DOHH2 (cell line): ENCODE measurements around the gene RNGTT.

Experiments used
- H3F3A ChIP-seq: fragments of 200-600 bp; sonication (generic), shearing (Covaris generic); 2 replicates; pipeline ENCODE4 v1.6.0; 2016; ENCODE audit warnings: antibody characterized with exemption, mild to moderate bottlenecking; ENCODE audit not compliant: control insufficient read depth, insufficient read depth
- H3K27ac ChIP-seq: fragments of 200-600 bp; sonication (generic); 2 replicates; pipeline ENCODE4 v1.5.1; 2014; ENCODE audit warnings: low read depth, mild to moderate bottlenecking, low read length, moderate library complexity
- H3K27me3 ChIP-seq: fragments of 200-600 bp; sonication (generic); 2 replicates; pipeline ENCODE4 v1.6.1; 2014; ENCODE audit warnings: mild to moderate bottlenecking, low read length, mixed read lengths; ENCODE audit not compliant: control insufficient read depth
- H3K36me3 ChIP-seq: fragments of 200-600 bp; sonication (generic); 2 replicates; pipeline ENCODE4 v1.6.1; 2014; ENCODE audit warnings: mild to moderate bottlenecking, low read length, moderate library complexity, mixed read lengths; ENCODE audit not compliant: control insufficient read depth
- H3K4me1 ChIP-seq: fragments of 200-600 bp; sonication (generic); 2 replicates; pipeline ENCODE4 v1.6.1; 2014; ENCODE audit warnings: mild to moderate bottlenecking, low read length, mixed read lengths; ENCODE audit not compliant: control insufficient read depth
- H3K4me2 ChIP-seq: fragments of 200-600 bp; sonication (generic); 2 replicates; pipeline ENCODE4 v1.6.0; 2014; ENCODE audit warnings: mild to moderate bottlenecking, low read length, moderate library complexity
- H3K4me3 ChIP-seq: fragments of 200-600 bp; sonication (generic); 2 replicates; pipeline ENCODE4 v1.5.1; 2014; ENCODE audit warnings: mild to moderate bottlenecking, low read length, mixed read lengths
- H3K79me2 ChIP-seq: fragments of 200-600 bp; sonication (generic); 2 replicates; pipeline ENCODE4 v1.6.1; 2014; ENCODE audit warnings: mild to moderate bottlenecking, low read length, mixed read lengths; ENCODE audit not compliant: control insufficient read depth
- H3K9me2 ChIP-seq: fragments of 200-600 bp; sonication (generic); replicated peaks from 2 replicates; pipeline ENCODE4 v1.6.1; 2014; ENCODE audit warnings: mild to moderate bottlenecking, low read length, mixed read lengths; ENCODE audit not compliant: control insufficient read depth
- H3K9me3 ChIP-seq: fragments of 200-600 bp; sonication (generic); 2 replicates; pipeline ENCODE4 v1.6.1; 2014; ENCODE audit warnings: antibody characterized with exemption, low read length, mixed read lengths; ENCODE audit not compliant: control insufficient read depth, insufficient read depth
- H4K20me1 ChIP-seq: fragments of 200-600 bp; sonication (generic); 2 replicates; pipeline ENCODE4 v1.6.0; 2014; ENCODE audit warnings: low read depth, mild to moderate bottlenecking, antibody characterized with exemption, low read length, moderate library complexity; ENCODE audit not compliant: control insufficient read depth, insufficient read depth
- EZH2phosphoT487 ChIP-seq: fragments of 200-600 bp; sonication (generic); IDR thresholded peaks from 2 replicates; pipeline ENCODE4 v1.6.1; 2017; ENCODE audit warnings: borderline replicate concordance, mild to moderate bottlenecking, antibody characterized with exemption, low read length, moderate library complexity, mixed read lengths
- TF ChIP-seq, protein P1 (sequence below): fragments of 200-600 bp; sonication (generic); IDR thresholded peaks from one replicate; pipeline ENCODE4 v1.5.1; 2014; ENCODE audit warnings: antibody characterized with exemption, mild to moderate bottlenecking, low read depth, low read length; ENCODE audit not compliant: poor library complexity, severe bottlenecking

The RNGTT gene

DNA sequence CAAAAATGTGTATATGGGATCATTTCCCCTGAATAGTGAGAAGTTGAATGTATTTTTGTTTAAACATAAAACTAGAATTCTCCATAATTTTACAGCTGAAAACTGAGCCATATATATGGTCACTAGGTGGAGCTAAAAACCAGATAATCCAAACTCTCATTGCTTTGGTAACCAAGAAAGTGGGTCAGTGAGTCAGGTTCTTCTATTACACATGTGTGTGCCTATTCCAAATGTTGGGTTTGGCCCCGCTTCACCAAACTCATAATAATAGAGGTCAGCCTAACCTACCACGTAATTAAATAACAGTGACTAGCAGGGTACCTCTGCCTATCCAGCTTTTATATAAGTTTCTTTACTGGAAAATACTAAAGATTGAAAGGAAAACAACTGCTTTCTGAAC lies 19.3 kb upstream of the RNGTT start:
- Histone ChIP-seq H3K9me2 (no peaks in the 10 kb centered on the region), H3K27ac (no peak overlapping the region), H3K4me3 (no peak overlapping the region), H3K36me3 (no peaks in the 10 kb centered on the region), H3K9me3 (no peaks in the 10 kb centered on the region), H3K4me1 (no peaks in the 10 kb centered on the region), H3K79me2 (no peaks in the 10 kb centered on the region), H3K27me3 (peaks cover 3% of the 10 kb centered on the region; the same call in 1 of the 2 replicates), H3K4me2 (no peak overlapping the region), H3F3A (no peaks in the 10 kb centered on the region), H4K20me1 (no peaks in the 10 kb centered on the region)
- no peak for TF ChIP-seq EZH2phosphoT487
- TF ChIP-seq, protein P1, sequence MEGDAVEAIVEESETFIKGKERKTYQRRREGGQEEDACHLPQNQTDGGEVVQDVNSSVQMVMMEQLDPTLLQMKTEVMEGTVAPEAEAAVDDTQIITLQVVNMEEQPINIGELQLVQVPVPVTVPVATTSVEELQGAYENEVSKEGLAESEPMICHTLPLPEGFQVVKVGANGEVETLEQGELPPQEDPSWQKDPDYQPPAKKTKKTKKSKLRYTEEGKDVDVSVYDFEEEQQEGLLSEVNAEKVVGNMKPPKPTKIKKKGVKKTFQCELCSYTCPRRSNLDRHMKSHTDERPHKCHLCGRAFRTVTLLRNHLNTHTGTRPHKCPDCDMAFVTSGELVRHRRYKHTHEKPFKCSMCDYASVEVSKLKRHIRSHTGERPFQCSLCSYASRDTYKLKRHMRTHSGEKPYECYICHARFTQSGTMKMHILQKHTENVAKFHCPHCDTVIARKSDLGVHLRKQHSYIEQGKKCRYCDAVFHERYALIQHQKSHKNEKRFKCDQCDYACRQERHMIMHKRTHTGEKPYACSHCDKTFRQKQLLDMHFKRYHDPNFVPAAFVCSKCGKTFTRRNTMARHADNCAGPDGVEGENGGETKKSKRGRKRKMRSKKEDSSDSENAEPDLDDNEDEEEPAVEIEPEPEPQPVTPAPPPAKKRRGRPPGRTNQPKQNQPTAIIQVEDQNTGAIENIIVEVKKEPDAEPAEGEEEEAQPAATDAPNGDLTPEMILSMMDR: peak; percentile 75

DNA sequence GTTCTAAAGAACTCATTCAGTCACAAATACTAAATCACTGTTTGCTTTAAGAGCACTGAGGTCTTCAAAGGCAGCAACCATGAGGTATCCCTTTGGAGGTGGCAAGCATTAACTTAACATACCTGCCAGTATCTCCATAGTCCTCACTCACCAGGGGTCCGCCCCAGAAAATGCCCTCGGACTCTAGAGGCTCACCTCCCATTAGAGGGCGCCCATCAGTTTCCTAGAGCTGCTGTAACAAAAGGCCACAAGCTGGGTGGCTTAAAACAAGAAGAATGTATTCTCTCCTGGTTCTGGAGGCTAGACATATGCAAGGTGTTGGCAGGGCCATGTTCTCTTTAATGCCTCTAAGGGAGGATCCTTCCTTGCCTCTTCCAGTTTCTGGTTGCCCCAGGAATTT lies 12.0 kb upstream of the RNGTT start:
- H4K20me1 ChIP-seq: no peaks in the 10 kb centered on the region
- H3K27me3 ChIP-seq: no peaks in the 10 kb centered on the region
- no peaks in the 10 kb centered on the region for H3F3A ChIP-seq

GRCh38 chr6:88972504-88973423 lies 9.3 kb upstream of the RNGTT start:
- H3K36me3 ChIP-seq: no peaks in the 10 kb centered on the region
- TF ChIP-seq EZH2phosphoT487: no peak
- TF ChIP-seq, protein P1: no peak
- no peak overlapping the region for H3K4me2 ChIP-seq
- H3F3A ChIP-seq: no peaks in the 10 kb centered on the region
- no peak overlapping the region for H3K27ac ChIP-seq
- H3K4me1 ChIP-seq: no peaks in the 10 kb centered on the region
- H3K27me3 ChIP-seq: no peaks in the 10 kb centered on the region
- no peaks in the 10 kb centered on the region for H3K9me3 ChIP-seq
- no peaks in the 10 kb centered on the region for H4K20me1 ChIP-seq
- H3K9me2 ChIP-seq: no peaks in the 10 kb centered on the region
- H3K79me2 ChIP-seq: no peaks in the 10 kb centered on the region
- no peak overlapping the region for H3K4me3 ChIP-seq

More for the DNA sequence above, 12.0 kb upstream of the RNGTT start:
- Histone ChIP-seq H3K9me2 (no peaks in the 10 kb centered on the region), H3K79me2 (no peaks in the 10 kb centered on the region), H3K4me1 (no peaks in the 10 kb centered on the region), H3K27ac (no peak overlapping the region), H3K9me3 (no peaks in the 10 kb centered on the region), H3K4me2 (no peak overlapping the region), H3K36me3 (no peaks in the 10 kb centered on the region), H3K4me3 (no peak overlapping the region)
- TF ChIP-seq, protein P1: no peak
- TF ChIP-seq EZH2phosphoT487: no peak
